ENCODE measurements around the gene FLT4. TPM values are rescaled to one million over a fixed set of nuclear protein-coding genes. Genes with fewer than 3 reads are reported as not detected.

Gene FLT4
- total and polyA plus RNA-seq, 9 donors: 5.4 to 12.3 (median 8.7) TPM

DNA sequence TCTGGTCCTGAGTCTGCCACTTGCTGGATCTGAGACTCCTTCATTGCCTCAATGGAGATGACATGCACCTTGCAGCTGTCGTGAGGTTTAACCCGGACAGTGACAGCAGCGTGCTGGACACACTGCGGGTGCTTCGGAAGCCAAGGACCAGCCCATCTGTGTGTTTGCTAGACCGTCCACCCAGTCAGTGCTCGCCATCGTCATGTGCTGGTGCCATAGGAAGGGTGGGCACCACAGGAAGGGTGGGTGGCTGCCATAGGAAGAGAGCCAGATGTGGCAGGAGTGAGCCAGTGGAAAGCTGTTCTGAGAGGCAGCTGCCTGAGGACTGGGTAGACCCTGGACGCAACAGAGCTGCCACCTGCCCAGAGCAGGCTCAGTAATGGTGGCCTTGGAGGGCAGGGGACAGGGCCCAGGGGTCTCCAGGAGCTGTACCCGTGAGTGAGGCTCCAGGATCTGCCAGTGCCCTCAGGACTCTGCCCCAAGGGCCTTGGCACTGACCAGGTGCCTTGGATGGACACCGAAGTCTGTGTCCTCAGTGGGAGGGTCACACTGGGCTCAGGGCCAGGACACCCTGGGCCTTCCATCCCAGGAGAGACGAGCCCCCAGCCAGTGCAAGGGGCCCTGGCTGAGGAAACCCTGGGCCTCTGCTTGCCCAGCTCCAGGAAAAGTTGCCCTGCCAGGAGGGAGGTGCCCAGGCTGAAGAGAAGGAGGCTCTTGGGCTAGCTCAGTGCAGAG lies 21.8 kb downstream of the FLT4 start:
- Histone ChIP-seq H3K27ac (ENCODE audit: low read length) (no peak overlapping the region), H3K4me3 (ENCODE audit: low read length) (no peak overlapping the region), H3K36me3 (ENCODE audit: control insufficient read depth, insufficient read depth, low read length) (no peaks in the 10 kb centered on the region), H3K27me3 (ENCODE audit: control insufficient read depth, insufficient read depth, low read length) (no peaks in the 10 kb centered on the region), H3K4me1 (ENCODE audit: control insufficient read depth, insufficient read depth, low read length) (peaks cover 8% of the 10 kb centered on the region), H3K9me3 (replicated peaks; ENCODE audit: control insufficient read depth, low read depth, low read length) (no peaks in the 10 kb centered on the region)
- WGBS (ENCODE audit: insufficient coverage): 74% methylated on average over 12 of the region's 12 CpGs
- no peak for DNase-seq

DNA sequence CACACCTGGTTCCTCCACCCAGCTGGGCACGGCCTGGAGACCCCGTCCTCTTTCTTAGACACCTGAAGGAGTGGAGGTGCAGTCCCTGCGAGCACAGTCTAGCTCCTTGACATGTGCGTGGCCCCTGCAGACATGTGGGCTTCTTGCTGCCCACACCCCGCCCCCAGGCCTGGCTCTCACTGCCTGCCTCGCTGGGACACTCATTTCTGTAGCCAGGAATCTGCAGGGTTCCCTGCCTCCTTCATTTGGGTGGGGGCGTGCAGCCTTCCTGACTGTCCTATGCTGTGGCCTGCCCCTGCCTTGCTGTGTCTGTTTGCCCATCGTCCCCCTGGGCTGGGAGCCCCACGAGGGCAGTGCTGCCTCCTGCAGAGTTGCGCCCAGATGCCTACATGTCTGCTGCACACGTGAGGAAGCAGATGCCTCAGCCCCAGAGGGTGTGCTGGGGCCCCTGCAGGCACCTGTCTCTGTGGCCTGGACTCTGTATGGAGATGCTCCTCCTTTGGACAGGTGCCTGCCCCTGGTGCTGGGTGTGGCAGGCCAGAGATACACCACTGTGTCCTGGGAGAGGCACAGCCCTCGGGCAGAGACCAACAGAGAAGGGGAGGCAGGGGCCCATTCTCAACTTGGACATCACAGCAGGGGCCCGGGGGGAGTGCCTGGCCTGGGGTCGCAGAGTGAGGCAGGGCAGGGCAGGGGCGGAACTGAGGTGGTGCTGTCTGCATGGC lies 22.6 kb downstream of the FLT4 start:
- no peaks in the 10 kb centered on the region for H3K9me3 ChIP-seq (replicated peaks; ENCODE audit: control insufficient read depth, low read depth, low read length)
- 69% methylated on average over 15 of the region's 15 CpGs for WGBS (ENCODE audit: insufficient coverage)
- H3K4me1 ChIP-seq (ENCODE audit: control insufficient read depth, insufficient read depth, low read length): peaks cover 8% of the 10 kb centered on the region
- H3K36me3 ChIP-seq (ENCODE audit: control insufficient read depth, insufficient read depth, low read length): no peaks in the 10 kb centered on the region
- H3K4me3 ChIP-seq (ENCODE audit: low read length): no peak overlapping the region
- no peaks in the 10 kb centered on the region for H3K27me3 ChIP-seq (ENCODE audit: control insufficient read depth, insufficient read depth, low read length)
- no peak overlapping the region for H3K27ac ChIP-seq (ENCODE audit: low read length)
- no peak for DNase-seq

GRCh38 chr5:180625791-180626660 lies 23.4 kb downstream of the FLT4 start:
- Histone ChIP-seq H3K27me3 (ENCODE audit: control insufficient read depth, insufficient read depth, low read length) (peaks cover 2% of the 10 kb centered on the region), H3K4me1 (ENCODE audit: control insufficient read depth, insufficient read depth, low read length) (peaks cover 8% of the 10 kb centered on the region), H3K27ac (ENCODE audit: low read length) (no peak overlapping the region), H3K9me3 (replicated peaks; ENCODE audit: control insufficient read depth, low read depth, low read length) (no peaks in the 10 kb centered on the region), H3K36me3 (ENCODE audit: control insufficient read depth, insufficient read depth, low read length) (no peaks in the 10 kb centered on the region), H3K4me3 (ENCODE audit: low read length) (no peak overlapping the region)
- WGBS (ENCODE audit: insufficient coverage): 84% methylated on average over 22 of the region's 25 CpGs
- DNase-seq: no peak

GRCh38 chr5:180625125-180625790 lies 24.1 kb downstream of the FLT4 start:
- no peak for DNase-seq
- H3K9me3 ChIP-seq (replicated peaks; ENCODE audit: control insufficient read depth, low read depth, low read length): no peaks in the 10 kb centered on the region
- H3K27ac ChIP-seq (ENCODE audit: low read length): no peak overlapping the region
- WGBS (ENCODE audit: insufficient coverage): 73% methylated on average over 5 of the region's 10 CpGs
- H3K4me1 ChIP-seq (ENCODE audit: control insufficient read depth, insufficient read depth, low read length): peaks cover 8% of the 10 kb centered on the region
- H3K27me3 ChIP-seq (ENCODE audit: control insufficient read depth, insufficient read depth, low read length): peaks cover 8% of the 10 kb centered on the region
- no peaks in the 10 kb centered on the region for H3K36me3 ChIP-seq (ENCODE audit: control insufficient read depth, insufficient read depth, low read length)
- H3K4me3 ChIP-seq (ENCODE audit: low read length): no peak overlapping the region

GRCh38 chr5:180624587-180624986 lies 24.8 kb downstream of the FLT4 start:
- peaks cover 8% of the 10 kb centered on the region for H3K4me1 ChIP-seq (ENCODE audit: control insufficient read depth, insufficient read depth, low read length)
- no peaks in the 10 kb centered on the region for H3K9me3 ChIP-seq (replicated peaks; ENCODE audit: control insufficient read depth, low read depth, low read length)
- H3K4me3 ChIP-seq (ENCODE audit: low read length): no peak overlapping the region
- no peak overlapping the region for H3K27ac ChIP-seq (ENCODE audit: low read length)
- H3K36me3 ChIP-seq (ENCODE audit: control insufficient read depth, insufficient read depth, low read length): no peaks in the 10 kb centered on the region
- 66% methylated on average over 3 of the region's 5 CpGs for WGBS (ENCODE audit: insufficient coverage)
- DNase-seq: no peak
- H3K27me3 ChIP-seq (ENCODE audit: control insufficient read depth, insufficient read depth, low read length): peaks cover 13% of the 10 kb centered on the region

GRCh38 chr5:180623844-180624243 lies 25.6 kb downstream of the FLT4 start:
- H3K4me3 ChIP-seq (ENCODE audit: low read length): no peak overlapping the region
- peaks cover 8% of the 10 kb centered on the region for H3K4me1 ChIP-seq (ENCODE audit: control insufficient read depth, insufficient read depth, low read length)
- H3K36me3 ChIP-seq (ENCODE audit: control insufficient read depth, insufficient read depth, low read length): no peaks in the 10 kb centered on the region
- no peaks in the 10 kb centered on the region for H3K9me3 ChIP-seq (replicated peaks; ENCODE audit: control insufficient read depth, low read depth, low read length)
- no peak overlapping the region for H3K27ac ChIP-seq (ENCODE audit: low read length)
- H3K27me3 ChIP-seq (ENCODE audit: control insufficient read depth, insufficient read depth, low read length): peaks cover 17% of the 10 kb centered on the region
- DNase-seq: no peak
- 79% methylated on average over 9 of the region's 15 CpGs for WGBS (ENCODE audit: insufficient coverage)

DNA sequence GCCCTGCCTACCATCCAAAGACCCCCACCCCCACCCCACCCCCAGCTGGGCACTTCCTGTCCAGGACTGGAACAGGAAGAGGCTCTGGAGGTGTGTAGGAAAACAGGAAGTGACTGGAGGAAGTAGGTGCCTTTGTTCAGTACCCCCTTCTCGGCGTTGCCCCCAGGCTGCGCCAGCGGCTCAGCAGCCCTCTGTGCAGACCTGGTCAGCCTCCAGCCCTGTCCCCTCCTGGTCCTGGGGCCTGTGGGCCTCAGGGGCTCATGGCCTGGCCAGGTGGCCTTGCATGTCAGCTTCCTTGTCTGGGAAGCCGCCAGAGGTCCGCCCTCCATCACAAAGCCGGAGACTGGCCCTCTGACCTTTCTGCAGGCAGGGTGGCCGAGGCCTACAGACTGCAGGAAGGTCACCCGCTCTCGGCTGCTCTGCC lies 26.0 kb downstream of the FLT4 start:
- Histone ChIP-seq H3K36me3 (ENCODE audit: control insufficient read depth, insufficient read depth, low read length) (no peaks in the 10 kb centered on the region), H3K4me3 (ENCODE audit: low read length) (no peak overlapping the region), H3K9me3 (replicated peaks; ENCODE audit: control insufficient read depth, low read depth, low read length) (no peaks in the 10 kb centered on the region), H3K27me3 (ENCODE audit: control insufficient read depth, insufficient read depth, low read length) (peaks cover 20% of the 10 kb centered on the region), H3K27ac (ENCODE audit: low read length) (no peak overlapping the region), H3K4me1 (ENCODE audit: control insufficient read depth, insufficient read depth, low read length) (peaks cover 8% of the 10 kb centered on the region)
- 53% methylated on average over 10 of the region's 10 CpGs for whole genome bisulfite sequencing (ENCODE audit: insufficient coverage)
- no peak for DNase-seq

DNA sequence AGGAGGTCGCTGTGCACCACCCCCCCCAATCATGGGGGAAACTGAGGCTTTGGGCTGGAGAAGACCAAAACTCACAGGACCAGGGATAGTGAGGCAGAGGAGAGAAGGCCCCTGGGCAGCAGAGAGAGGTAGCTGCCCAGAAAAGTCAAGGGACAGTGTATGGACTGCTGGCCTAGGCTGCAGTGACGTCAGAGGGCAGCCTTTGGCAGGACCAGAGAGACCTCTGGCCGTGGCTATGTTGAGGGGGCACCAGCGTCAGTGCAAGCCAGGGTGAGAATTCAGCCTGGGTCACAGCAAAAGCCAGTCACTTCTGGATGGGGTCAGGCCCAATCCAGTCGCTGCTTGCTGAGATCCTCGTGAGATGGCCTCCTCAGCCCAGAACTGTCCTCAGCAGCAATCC lies 26.5 kb downstream of the FLT4 start:
- Histone ChIP-seq H3K27ac (ENCODE audit: low read length) (peak overlapping the region; percentile 20), H3K27me3 (ENCODE audit: control insufficient read depth, insufficient read depth, low read length) (peaks cover 23% of the 10 kb centered on the region), H3K4me1 (ENCODE audit: control insufficient read depth, insufficient read depth, low read length) (peaks cover 8% of the 10 kb centered on the region), H3K4me3 (ENCODE audit: low read length) (no peak overlapping the region), H3K36me3 (ENCODE audit: control insufficient read depth, insufficient read depth, low read length) (no peaks in the 10 kb centered on the region), H3K9me3 (replicated peaks; ENCODE audit: control insufficient read depth, low read depth, low read length) (no peaks in the 10 kb centered on the region)
- DNase-seq: no peak
- WGBS (ENCODE audit: insufficient coverage): 80% methylated on average over 3 of the region's 6 CpGs

DNA sequence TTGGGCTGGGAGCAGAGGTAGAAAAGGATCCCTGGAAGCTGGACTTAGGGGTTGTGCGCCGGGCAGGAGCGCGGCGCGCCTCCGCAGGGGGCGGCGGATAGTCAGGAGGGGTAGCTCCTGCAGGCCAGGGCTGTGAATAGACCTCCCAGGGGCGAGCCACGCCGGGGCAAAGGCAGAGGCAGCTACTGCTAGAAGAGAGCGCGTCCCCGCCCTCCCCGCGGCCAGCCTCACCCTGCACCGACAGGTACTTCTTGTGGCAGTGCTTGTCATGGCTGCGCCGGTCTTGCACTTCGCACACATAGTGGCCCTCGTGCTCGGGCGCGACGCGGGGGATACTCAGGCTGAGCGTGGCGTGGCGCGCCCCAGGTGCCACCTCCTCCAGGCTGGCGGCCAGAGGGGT lies 28.1 kb downstream of the FLT4 start:
- 69% methylated on average over 32 of the region's 32 CpGs for WGBS (ENCODE audit: insufficient coverage)
- no peak for DNase-seq
- Histone ChIP-seq H3K27ac (ENCODE audit: low read length) (no peak overlapping the region), H3K36me3 (ENCODE audit: control insufficient read depth, insufficient read depth, low read length) (no peaks in the 10 kb centered on the region), H3K27me3 (ENCODE audit: control insufficient read depth, insufficient read depth, low read length) (peaks cover 27% of the 10 kb centered on the region), H3K4me1 (ENCODE audit: control insufficient read depth, insufficient read depth, low read length) (peaks cover 3% of the 10 kb centered on the region), H3K9me3 (replicated peaks; ENCODE audit: control insufficient read depth, low read depth, low read length) (no peaks in the 10 kb centered on the region), H3K4me3 (ENCODE audit: low read length) (no peak overlapping the region)

Measured in muscle of leg (tissue), 11 donors.